Stimulated activated CD8-positive, alpha-beta memory T cell treated with anti-CD3 and anti-CD28 coated beads, Interleukin-4, amount 100 ng/mL, for 4 hours (primary cell): Measurements from ENCODE around the gene PLCD1.

ENCODE experiments used
- DNase-seq, 2 donors: peaks; one replicate each; pipeline ENCODE4 v3.0.0-alpha.2; 2020; ENCODE audit warnings: low read depth in 2 of 2, low spot score in 1 of 2

PLCD1 gene

DNA sequence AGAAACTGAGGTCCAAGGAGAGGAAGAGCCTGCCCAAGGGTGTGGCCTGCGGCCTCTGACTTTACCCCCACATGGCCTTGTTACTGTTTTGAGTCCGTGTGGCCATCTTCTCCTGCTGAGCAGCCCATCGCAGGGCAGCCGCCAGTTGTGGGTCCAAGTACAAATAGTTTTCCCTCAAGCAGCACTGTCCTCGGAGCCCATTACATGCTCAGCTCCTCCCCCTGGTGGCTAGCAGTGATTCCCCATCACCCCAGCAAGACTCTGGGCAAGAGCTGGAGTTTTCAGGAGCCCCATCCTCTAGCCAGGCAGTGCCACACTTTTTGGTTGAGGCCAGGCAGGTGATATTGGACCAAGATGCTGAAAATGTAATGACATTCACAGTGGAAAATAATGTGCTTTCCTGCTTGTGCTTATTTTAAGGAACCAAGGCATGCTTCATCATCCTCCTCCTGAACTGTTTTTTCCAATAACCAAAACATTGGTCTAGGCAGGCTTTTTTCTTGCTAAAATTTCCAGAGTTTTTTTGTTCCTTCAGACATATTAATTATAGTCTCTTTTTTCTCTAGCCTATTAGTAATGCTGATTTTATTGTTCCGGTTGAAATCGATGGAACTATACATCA lies 62.1 kb downstream of the PLCD1 start:
- DNase-seq: peak; percentile 21 to 27

DNA sequence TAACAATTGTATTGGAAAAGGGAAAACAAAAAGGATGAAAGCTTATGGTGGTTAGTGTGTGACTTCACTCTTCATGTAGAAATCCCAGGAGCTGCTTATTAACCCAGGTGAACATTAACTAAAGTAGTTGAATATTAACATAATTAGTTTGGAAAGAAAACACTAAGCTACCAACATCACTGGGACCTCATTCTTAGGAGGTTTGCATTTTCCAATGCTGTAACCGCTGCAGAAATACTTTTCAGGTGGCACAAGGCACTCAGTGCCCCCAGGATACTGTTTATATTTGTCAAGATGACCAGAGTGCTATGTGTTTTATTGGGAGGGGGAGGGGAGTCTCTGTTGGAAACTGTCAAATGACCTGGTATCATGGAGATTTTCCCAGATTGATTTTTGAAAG lies 64.7 kb downstream of the PLCD1 start:
- DNase-seq: no peak

DNA sequence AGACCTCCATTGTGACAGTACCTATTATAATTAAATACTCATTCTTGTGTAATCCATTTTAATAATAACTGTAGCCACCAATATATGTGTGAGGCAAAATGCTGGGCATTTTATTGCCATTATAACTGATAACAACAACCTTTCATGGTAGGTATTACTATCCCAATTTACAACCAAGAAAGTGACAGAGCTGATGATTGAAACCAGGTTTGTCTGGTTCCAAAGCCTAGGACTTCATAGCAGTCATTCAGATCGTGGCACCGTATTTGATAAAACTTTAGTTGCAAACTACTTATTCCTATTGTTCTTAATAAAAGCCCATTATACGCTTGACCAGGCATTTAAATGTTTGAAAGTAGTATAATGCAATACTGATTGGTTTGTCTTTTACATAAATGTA lies 65.3 kb downstream of the PLCD1 start:
- DNase-seq: no peak

DNA sequence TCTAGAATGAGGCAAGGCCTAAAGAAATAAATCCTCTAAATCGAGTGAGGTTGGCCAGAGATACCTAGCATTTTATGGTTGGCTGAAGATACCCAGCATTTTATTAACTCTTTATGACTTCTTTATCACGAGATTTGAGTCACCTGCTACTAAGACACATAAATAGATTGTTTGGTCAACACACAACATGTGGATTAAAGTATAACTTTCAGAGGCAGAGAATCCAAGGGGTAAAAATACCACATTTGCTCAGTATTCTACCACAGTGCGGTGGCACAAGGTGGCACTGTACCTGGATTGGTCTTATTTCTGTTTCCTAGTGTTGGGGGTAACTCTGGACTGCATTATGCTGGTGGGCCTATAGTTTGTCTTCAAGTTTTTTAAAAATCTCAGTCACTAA lies 65.8 kb downstream of the PLCD1 start:
- no peak for DNase-seq

DNA sequence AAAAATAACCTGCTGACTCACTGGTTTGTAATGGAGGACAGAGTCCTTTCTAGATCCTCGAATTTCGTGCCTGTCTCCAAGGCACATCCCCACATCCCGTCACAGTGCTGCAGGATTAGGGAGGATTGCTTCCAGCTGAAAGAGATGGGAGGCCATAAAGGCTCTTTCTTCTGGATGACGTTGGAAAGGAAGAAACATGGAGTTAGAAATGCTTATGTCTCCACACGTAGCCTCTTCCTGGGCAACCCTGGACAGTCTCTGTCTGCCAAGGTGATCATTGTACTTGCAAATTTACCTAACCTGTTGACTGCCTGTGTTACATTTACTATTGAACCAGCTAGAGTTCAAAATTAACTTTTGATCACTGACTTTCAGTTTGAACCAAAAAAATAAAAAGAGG lies 66.4 kb downstream of the PLCD1 start:
- DNase-seq: no peak

DNA sequence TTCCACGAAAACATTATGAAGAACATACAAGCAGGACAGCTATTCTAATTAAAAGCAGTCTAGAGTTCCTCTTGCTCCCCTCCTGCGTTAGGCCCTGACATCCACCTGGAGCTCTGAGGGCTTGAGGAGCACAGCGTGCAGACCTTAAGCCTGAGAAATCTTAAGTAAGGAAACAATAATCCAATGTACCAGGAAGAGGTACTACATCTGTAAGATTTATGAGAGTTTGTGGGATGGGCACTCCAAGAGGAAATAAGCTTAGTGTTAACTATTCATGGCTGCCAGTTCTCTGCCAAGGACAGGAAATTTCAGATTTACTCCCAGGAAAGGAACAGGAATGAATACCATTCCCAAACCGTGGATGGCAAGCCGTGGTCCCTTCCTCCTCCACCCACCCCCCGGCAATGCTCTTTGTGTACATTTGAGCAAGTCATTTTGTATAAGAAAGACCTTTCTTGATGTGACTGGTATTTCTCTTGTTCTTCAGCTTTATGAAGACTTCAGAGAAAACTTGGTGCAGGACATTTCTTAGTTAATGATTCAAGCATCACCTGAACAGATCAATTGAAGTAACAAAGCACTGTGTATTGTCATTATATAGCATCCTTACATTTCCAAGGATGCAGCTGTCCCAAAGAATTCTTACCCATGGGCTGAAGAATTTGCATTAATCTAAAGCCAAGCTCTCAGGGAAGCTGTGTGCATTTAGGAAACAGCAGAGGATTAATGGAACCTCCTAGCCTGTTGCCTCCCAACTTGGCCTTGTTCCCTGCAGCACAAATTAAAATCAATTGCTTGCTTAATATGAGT lies 67.6 kb downstream of the PLCD1 start:
- no peak for DNase-seq

DNA sequence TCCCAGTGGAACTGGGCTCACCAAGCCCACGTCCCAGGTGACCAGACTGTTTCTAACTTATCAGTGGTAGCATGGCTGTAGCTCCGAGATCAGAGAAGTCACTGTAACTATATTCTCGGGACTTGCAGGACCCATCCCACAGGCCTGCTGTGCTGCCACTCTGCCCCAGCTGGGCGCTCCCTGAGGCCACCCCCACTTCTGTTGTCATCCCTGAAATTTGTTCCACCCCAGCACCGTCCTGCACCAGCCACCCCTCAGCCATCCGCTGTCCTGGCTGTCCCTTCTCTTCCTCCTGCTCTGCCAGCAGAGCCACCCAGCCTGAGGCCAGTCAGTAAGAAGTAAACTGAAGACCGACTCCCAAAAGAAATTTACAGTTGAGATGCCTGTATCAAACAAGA lies 71.9 kb downstream of the PLCD1 start:
- no peak for DNase-seq
